Measurements from ENCODE around the gene ZNF428.

GRCh38 chr19:43570174-43570791, 49.1 kb downstream of the ZNF428 start:
- TF ChIP-seq CTCF (conservative IDR thresholded peaks at IDR 0.05 in 1 of 2, IDR thresholded peaks at IDR 0.05 in 1 of 2; ENCODE audit: extremely low read depth in 1 of 2, insufficient read depth in 1 of 2, low read depth in 1 of 2, low read length in 2 of 2) (no peak), EZH2 (IDR thresholded peaks at IDR 0.05; ENCODE audit: borderline replicate concordance, low read length) (no peak)

All from mammary epithelial cell (primary cell).